Left cardiac atrium (tissue), 4 donors: Measurements from ENCODE around the gene CECR2. TPM values are rescaled to one million over a fixed set of nuclear protein-coding genes. Genes with fewer than 3 reads are reported as not detected.
A peak's percentile ranks its signal among the peaks of the same experiment; 100 is the strongest.

Experiments
- ATAC-seq, 2 donors: fragments of 200-7000 bp; cut with Tn5 transposase; one replicate each; pipeline ENCODE4 v1.9.1; 2020; ENCODE audit warnings: mild to moderate bottlenecking in 2 of 2, moderate library complexity in 2 of 2
- DNase-seq: peaks from one replicate; pipeline ENCODE4 v3.0.0-alpha.2; 2020
- intact Hi-C, 2 donors: fragments of 100-400 bp; cut with DNase I; formaldehyde crosslinking; loops; one replicate each; pipeline versions ENCODE4 v1.14.1 to v1.15.1; 2022 to 2023
- total RNA-seq, 2 donors: library from RNA; stranded (reverse); fragmentation: NEBNext Ultra II Directional; extraction: Animal tissue kit (Norgen Biotek cat#: 25700); gene quantifications; one replicate each; pipeline ENCODE4 v1.2.1, GENCODE V29; 2021
- donor health status: DM: no; HTN: yes; CAD: no.
- donor health status: DM: no; HTN: yes; CAD: no; lungs with severe emphysema.
- donor health status: DM: yes; HTN: yes; CAD: no.
- donor health status: Dilated cardiomyopathy.

Gene CECR2
- total RNA-seq, 2 donors from 2014 or later = 4.4 to 5.6 TPM

DNA sequence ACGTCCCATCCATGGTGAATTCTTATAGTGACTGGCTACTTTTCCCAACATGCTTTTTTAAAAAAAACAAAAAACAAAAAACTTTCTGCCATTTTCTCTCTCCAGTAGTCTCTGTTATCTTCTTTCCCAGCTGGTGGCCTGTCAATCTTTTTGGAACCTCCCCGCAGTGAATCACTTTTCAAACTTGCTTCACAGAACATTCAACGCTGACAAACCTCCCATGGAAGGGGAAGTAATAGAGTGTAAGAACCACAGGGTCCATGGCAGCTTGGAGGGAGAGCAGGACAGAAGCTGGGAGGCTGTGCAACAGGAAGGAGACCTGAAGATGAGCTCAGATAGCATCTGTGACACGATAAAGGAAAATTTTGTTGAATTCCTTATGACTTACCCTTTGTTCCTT, 9.8 kb upstream of the CECR2 start:
- intact Hi-C loops = no loop called here
- no peak for ATAC-seq
- no peak for DNase-seq

GRCh38 chr22:17366329-17366728, 2.9 kb upstream of the CECR2 start:
- DNase-seq = no peak
- intact Hi-C loops = loop anchor here (5.0 to 10.0 kb wide), 3 partner anchors 126 to 194 kb away; no protein-coding TSS in a partner anchor
- ATAC-seq = no peak

- peak in 1 of 2 donors; percentile 42 for ATAC-seq
- intact Hi-C loops = loop anchor here (5.0 to 10.0 kb wide), 3 partner anchors 125 to 195 kb away; no protein-coding TSS in a partner anchor
- DNase-seq = peak; percentile 62
Observed at GRCh38 chr22:17366830-17367229, 2.4 kb upstream of the CECR2 start.

DNA sequence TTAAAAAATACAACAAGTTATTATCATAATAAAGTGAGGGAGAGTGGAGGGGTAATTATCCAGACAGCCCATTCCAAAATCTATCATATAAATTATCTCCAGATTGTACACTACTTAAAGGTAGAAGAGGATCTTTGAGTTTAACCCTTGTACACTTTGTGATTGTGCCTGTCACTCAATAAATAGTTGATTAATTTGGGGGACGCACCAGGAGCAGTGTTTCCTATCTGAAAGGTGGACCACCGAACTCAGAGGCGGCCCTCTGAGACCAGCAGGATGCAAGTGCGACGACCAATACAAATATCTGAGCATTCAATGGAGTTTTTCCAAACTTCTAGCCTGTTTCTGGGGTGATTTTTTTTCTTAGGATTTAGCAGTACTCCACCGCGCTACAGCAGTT, 1.1 kb upstream of the CECR2 start:
- no peak for ATAC-seq
- intact Hi-C loops = loop anchor here (5.0 to 10.0 kb wide), 3 partner anchors 124 to 196 kb away; no protein-coding TSS in a partner anchor
- DNase-seq = no peak

DNA sequence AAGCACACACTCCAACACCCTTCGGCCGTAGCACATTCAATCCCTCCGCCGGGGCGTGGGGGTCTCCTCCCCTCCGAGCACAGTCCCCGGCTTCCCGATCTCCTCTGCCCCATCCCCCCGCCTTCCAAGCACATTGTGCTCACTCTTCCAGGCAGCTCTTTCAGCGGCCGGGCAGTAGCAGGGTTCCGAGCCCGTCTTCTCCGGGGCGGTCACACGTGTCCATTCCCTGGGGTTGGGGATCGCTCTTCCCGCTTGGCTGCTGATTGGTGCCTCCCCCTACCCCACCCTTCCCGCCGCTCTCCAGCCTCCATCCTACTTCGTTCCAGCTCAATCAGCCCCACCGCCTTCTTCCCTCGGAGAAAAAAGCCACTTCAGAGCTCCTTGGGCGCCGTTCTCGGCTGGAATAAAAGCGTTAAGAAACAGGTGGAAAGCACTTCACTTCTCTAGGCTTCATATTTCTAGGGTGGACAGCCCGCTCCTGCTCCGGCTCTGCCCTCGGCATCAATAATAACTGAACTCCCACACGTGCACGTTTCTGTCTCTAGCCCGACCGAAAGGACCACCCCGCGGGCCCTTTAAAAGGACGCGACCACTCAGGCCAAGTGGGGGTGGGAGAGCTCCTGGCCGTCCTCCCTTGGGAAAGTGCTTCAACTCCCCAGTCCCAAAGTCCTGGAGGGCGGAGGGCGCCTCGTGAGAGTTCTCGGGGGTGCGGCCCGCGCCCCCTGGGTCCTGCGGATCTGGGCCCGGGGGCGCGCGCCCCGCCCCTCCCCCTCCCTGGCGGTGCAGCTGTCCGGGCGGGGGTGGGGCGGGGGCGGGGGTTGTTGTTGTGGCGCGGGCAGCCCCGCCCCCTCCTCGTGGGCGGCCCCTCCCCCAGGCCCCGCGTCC, 464 bp upstream of the CECR2 start:
- peak; percentile 67 for DNase-seq
- intact Hi-C loops = loop anchor here (5.0 to 10.0 kb wide), 3 partner anchors 124 to 196 kb away; no protein-coding TSS in a partner anchor
- ATAC-seq = peak; percentile 65 to 83

DNA sequence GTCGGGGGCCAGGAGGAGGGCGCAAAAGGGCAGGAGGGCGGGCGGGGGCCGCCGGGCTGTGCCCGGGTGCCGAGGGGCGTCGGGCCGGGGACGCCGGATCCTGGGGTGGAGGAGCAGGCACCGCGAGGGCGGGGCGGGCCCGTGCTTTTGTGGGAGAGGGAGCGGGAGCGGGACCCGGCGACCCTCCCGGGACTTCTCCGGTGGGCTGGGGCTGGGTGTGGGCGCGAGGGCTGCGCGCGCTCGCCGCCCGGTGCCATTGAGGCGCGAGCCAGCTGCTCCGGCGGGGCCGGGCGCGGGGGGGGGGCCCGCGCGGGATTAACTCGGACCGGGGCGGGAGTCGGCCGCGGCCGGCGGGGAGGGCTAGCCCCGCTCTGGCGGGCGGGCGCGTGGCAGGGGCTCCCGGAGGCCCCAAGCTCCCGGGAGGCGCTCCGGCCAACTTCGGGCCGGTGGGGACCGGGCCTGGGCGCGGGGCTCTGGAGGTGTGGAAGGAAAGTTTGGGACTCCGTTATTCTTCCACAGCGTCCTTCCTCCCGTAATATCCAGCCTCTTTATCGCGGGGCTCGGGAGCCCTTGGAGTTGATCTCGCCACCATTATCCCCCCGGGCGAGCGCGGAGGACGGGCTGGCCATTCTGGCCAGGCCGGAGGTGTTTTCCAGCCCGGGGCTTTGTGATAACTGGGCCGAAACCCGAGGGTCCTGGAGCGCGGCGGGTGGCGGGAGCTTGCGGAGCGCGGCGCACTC, 936 bp downstream of the CECR2 start:
- ATAC-seq (peak; percentile 33 to 53), DNase-seq (no peak)

DNA sequence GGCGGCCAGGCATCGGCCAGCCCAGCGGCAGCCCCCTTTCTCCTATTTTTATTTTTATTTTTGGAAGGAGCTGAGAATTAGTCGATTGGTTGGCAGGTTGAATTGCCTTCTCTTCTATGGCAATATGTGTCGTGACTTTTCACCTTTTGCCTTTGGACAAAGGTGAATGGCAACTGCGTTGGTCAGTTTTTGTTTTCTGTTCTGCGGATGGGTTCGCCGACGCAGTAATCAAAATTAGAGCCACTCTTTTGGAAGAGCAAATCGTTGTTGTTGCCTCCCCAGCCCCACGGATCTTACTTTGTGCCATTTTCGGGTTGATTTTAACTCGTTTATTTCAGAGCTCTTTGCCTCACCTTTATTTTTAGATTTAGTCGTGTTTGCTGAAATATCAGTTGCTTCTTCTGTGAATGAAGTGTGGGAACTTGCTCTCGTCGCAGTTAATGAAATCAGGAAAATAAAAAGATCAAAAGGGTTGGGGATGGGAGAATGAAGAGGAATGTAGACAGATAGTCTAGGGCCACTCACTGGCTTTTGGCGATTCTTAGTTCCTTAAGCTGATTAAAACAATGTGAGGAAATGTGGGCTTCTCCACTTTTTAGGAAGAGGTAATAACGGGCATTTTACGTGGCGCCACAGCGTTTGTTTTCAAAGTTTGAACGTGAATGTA, 1.6 kb downstream of the CECR2 start:
- intact Hi-C loops = loop anchor here in 1 of 2 donors (5.0 kb wide), 1 partner anchor 36 kb away; no protein-coding TSS in a partner anchor
- no peak for ATAC-seq
- no peak for DNase-seq

More for the DNA sequence above, 936 bp downstream of the CECR2 start:
- intact Hi-C loops = loop anchor here in 1 of 2 donors (5.0 kb wide), 1 partner anchor 37 kb away; no protein-coding TSS in a partner anchor

GRCh38 chr22:17371448-17371847, 2.2 kb downstream of the CECR2 start:
- intact Hi-C loops = loop anchor here in 1 of 2 donors (5.0 kb wide), 1 partner anchor 36 kb away; no protein-coding TSS in a partner anchor
- ATAC-seq (no peak), DNase-seq (no peak)

- no peak for ATAC-seq
- intact Hi-C loops = loop anchor here in 1 of 2 donors (5.0 kb wide), 1 partner anchor 33 kb away; no protein-coding TSS in a partner anchor
- DNase-seq = no peak
Observed at GRCh38 chr22:17373855-17374254, 4.6 kb downstream of the CECR2 start.

DNA sequence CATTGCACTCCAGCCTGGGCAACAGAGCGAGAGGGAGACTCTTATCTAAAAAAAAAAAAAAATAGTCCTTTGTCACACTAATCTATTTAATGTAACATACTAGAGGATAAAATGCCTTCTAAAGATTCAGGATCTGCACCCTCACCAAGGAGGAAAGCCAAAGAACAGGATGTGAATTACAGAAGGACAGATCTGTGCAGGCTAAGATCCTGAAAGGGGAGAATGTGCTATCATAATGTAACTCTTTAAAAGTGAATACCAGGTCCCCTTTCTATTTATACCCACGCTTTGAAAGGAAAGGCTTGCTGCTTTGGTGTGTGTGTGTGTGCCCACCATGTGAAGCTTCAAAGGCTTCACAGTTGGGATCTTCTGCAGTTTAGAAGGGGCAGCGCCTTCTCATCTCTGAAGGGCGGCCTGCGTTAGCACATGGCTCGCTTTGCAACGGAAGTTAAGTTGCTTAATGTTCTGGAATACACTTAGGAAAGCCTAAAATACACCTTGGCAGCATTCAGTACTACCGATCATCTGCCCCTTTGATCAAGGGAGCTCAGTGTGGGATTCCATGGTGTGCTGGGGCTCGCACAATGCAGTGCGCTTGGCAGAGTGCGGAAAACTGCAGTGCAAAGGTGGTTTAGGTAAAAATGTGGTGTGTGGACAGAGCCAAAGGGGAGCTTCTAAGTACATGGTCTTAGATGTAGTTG, 6.8 kb downstream of the CECR2 start:
- peak in 1 of 2 donors; percentile 36 for ATAC-seq
- intact Hi-C loops = no loop called here
- DNase-seq = no peak

DNA sequence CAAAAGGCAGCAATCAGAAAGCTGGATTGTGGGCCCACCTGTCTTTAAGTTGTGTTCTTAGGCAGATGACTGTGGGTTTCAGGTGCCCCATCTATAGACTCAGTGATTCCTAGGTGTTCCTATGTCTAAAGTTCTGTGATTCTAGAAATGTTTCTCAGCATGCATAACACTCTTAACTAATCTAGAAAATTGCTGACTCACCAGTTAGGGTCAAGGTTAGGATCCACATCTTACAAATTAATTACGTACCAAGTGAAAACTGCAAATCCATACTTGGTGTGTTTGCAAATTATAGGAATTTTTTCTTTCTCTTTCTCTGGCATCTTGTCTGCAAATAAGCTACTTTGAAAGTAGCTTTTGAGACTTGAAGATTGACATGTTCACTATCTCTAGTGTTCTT, 7.7 kb downstream of the CECR2 start:
- no peak for DNase-seq
- intact Hi-C loops = no loop called here
- no peak for ATAC-seq

DNA sequence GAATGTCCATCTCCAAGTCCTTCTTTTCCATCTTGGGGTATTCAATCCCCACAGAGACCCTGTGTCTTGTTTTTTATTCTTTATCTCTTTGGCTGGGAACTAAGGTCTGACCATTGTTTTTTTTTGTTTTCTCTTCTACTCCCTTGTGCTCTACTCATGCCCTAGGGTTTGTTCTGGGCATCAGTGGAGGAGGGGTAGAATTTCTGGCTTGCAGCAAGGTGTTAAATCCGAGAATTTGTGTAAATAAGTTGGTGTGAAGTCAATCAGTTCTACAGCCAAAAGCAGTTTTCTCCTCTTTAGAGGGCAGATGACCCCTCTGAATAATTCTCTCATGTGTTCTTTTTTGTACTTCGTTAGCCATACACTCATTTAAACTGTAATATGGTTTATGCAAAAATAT, 10.7 kb downstream of the CECR2 start:
- no peak for ATAC-seq
- DNase-seq = no peak
- intact Hi-C loops = no loop called here

GRCh38 chr22:17380359-17381087, 11.3 kb downstream of the CECR2 start:
- DNase-seq (no peak), ATAC-seq (peak; percentile 17 to 32)
- intact Hi-C loops = no loop called here

DNA sequence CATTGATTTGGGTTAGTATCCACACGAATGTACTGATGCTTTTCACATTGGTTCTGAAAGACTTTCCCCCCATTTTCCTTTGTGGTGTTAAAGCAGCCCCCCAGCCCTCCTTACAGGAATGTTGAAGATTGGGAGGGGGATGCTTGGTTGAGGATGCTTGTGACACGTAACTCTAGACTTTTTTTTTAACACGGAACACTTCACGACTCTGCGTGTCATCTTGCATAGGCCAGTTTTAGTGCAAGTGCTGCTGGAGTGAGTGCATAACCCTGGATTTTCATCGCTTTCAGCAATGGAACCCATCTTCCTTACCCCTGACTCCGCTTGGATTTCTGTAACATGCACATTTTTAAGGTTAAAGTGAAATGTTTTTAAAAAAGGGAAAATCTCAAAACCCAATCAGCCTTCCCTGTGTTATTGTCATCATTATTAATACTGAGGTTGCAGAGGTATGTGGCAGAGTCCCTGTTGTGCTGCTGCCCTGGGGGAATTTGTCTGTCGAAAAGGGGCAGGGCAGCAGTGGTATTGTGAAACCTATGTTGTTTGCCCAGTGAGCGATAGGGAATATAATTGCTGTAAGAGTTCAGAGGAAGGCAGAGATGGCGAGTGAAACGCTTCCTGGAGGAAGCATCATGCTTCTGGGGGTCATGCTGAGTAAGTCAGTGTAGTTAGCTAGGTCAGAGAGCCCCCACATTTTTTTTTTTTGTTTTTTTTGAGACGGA, 12.1 kb downstream of the CECR2 start:
- ATAC-seq = no peak
- no peak for DNase-seq
- intact Hi-C loops = no loop called here

DNA sequence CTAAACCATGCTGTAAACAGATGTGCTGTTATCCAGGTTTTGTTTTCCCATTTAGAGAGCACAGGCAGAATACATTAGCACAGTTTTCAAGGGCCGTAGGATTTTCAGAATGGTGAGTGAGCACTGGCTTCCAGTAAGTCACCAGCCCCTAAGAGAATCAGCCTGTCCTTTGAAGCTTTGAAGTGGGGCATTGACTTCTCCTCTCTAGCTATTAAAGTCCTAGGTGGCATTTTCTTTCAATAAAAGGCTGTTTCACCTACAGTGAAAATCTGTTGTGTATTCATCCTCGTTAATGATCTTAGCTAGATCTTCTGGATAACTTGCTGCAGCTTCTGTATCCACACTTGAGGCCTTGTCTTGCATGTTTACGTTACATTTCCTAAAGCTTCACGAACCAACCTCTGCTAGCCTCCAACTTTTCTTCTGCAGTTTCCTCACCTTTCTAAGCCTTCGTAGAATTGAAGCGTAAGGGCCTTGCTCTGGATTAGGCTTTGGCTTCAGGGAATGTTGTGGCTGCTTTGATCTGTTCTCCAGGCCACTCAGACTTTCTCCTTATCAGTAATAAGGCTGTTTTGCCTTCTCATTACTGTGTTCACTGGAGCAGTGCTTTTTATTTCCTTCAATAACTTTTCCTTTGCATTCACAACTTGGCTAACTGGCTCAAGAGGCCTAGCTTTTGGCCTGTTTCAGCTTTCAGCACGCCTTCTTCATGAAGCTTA, 15.5 kb downstream of the CECR2 start:
- intact Hi-C loops = no loop called here
- ATAC-seq (no peak), DNase-seq (no peak)

DNA sequence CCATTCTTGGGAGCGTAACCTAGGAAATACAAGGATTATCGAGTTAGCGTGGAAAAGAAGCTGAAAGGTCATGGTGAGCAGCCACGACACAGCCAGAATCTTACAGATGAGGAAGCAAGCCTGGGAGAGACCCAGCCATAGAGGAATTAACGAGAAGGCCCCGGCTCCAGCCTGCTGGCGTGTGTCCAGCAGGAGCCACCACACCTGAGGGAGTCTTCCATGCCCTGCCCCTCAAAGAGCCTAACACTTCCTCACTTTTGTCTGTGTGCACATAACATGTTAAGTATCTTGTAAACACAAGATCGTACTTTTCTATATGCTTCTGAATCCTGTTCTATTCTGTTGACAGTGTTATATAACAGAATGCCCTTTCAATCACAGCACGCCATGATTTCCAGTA, 18.1 kb downstream of the CECR2 start:
- no peak for ATAC-seq
- DNase-seq = no peak
- intact Hi-C loops = no loop called here

- DNase-seq (no peak), ATAC-seq (no peak)
- intact Hi-C loops = no loop called here
Observed at GRCh38 chr22:17388235-17388634, 19.0 kb downstream of the CECR2 start.
